Non-pigmented ciliary epithelial cell (primary cell): Measurements from ENCODE around the gene MSH2.
A peak's percentile ranks its signal among the peaks of the same experiment; 100 is the strongest.
"Not testable (repeated sequence)": the region's sequence is repeated elsewhere in the genome, so short reads cannot be mapped to it uniquely, and the experiment has no call there.

Source experiments
- DNase-seq: peaks from one replicate; pipeline ENCODE4 v3.0.0-alpha.2; 2010; ENCODE audit warnings: low read depth

Gene MSH2

GRCh38 chr2:47402805-47403608 lies at the start of gene MSH2:
Gene MSH2 (plus strand): TSS chr2:47403156. CDS start chr2:47403192, 36 bp downstream.
- DNase-seq = peak; percentile 47

DNA sequence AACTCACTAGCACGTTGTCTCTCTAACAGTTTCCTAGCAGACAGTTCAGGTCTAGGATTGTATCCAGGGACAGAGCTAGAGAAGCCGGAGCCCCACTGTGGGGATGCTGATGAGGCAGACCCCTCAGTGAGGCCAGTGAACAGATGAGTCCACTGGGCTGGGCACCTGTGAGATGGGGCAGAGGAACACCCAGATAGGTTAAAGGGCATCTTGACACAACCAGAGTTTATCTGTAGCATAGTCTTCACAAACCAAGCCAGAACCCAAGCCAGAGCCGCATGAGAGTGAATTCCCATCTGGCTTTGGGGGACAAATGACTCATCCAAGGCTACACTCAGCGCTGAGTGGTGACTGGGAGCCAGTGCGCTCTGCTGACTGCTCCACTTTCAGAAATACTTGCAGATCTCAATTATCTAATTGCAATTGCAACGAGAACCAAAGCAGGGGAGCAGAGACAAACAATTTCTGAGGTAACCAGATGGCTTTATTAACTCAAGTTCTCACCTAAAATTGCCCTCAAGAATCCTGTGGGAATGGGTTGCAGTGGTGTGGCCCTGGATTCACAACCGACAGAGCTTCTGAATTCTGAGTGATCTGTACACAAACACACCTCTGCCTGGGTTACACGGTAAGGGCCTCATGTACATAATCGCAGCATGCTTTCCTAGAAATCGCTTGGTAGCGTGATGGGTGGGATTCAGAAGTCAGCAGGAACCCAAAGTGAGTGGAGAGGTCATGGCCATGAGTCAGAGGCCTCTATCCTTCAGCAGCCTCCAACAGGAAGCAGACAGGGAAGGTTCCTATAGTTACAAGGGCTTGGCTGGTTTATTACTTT lies 48.7 kb upstream of the MSH2 start:
- DNase-seq = no peak

DNA sequence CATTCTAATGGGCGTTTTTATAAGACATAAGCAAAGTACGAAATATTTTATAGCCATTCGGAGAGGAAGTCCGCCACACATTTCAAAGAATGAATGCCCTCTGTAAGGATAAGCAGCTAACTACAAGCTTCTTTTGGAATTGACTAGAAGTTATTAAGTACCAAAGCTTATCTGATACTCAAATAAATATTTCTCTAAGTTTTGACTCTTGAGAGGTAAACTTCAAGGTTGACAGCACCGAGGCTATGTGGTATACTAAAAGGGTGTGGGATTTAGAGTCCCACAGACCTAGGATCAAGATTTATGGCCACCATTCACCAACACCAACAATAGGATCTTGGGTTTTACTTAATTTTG lies 48.1 kb upstream of the MSH2 start:
- no peak for DNase-seq

DNA sequence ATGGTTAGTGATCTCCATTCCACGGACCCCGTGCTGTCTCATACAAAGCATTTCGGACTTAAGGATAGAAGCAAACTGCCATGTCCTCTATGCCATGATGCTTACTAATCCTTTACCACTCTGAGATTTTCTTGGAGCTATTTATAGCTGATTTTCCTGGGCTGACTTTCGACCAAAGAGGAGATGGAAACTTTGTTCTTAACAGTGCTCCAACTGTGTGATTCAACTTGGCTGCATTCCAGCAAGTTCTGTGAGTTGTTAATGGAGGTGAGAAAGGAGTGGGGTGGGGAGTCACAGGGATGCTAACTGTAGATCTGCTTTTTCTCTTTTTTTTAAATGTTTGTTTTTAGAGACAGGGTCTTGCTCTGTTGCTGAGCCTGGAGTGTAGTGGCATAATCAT lies 45.5 kb upstream of the MSH2 start:
- DNase-seq = no peak

GRCh38 chr2:47359375-47359868 lies 43.5 kb upstream of the MSH2 start:
- no peak for DNase-seq

GRCh38 chr2:47360283-47360682 lies 42.7 kb upstream of the MSH2 start:
- no peak for DNase-seq

- no peak for DNase-seq
Measured at GRCh38 chr2:47360927-47361326, 42.0 kb upstream of the MSH2 start.

- DNase-seq = not testable (repeated sequence)
Measured at GRCh38 chr2:47361505-47362229, 41.3 kb upstream of the MSH2 start.

DNA sequence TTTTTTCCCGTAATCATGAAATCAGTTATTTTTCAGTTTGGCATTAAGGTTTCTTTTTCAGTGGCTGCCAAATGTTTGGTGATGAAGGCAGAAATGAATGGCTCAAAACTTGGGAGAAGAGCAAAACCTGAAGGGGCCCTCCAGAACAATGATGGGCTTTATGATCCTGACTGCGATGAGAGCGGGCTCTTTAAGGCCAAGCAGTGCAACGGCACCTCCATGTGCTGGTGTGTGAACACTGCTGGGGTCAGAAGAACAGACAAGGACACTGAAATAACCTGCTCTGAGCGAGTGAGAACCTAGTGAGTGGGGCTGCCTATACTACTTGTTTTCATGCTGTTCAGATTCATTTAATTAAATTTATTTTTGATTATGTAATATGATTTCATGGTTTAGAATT lies 29.2 kb upstream of the MSH2 start:
- no peak for DNase-seq

GRCh38 chr2:47375307-47375706 lies 27.6 kb upstream of the MSH2 start:
- no peak for DNase-seq

- no peak for DNase-seq
Measured at GRCh38 chr2:47379384-47379783, 23.6 kb upstream of the MSH2 start.

GRCh38 chr2:47381408-47381807 lies 21.5 kb upstream of the MSH2 start:
- no peak for DNase-seq

DNA sequence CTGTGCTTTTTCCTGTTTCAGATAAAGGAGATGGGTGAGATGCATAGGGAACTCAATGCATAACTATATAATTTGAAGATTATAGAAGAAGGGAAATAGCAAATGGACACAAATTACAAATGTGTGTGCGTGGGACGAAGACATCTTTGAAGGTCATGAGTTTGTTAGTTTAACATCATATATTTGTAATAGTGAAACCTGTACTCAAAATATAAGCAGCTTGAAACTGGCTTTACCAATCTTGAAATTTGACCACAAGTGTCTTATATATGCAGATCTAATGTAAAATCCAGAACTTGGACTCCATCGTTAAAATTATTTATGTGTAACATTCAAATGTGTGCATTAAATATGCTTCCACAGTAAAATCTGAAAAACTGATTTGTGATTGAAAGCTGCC lies 16.4 kb upstream of the MSH2 start:
- no peak for DNase-seq

- DNase-seq = no peak
Measured at GRCh38 chr2:47388888-47389287, 14.1 kb upstream of the MSH2 start.

- DNase-seq = no peak
Measured at GRCh38 chr2:47389692-47390091, 13.3 kb upstream of the MSH2 start.

- DNase-seq = no peak
Measured at GRCh38 chr2:47401789-47402554, 984 bp upstream of the MSH2 start.

- no peak for DNase-seq
Measured at GRCh38 chr2:47402555-47402804, 476 bp upstream of the MSH2 start.

- DNase-seq = no peak
Measured at GRCh38 chr2:47403609-47404193, 745 bp downstream of the MSH2 start.

GRCh38 chr2:47404356-47404755 lies 1.4 kb downstream of the MSH2 start:
- no peak for DNase-seq

- no peak for DNase-seq
Measured at GRCh38 chr2:47405757-47406156, 2.8 kb downstream of the MSH2 start.

DNA sequence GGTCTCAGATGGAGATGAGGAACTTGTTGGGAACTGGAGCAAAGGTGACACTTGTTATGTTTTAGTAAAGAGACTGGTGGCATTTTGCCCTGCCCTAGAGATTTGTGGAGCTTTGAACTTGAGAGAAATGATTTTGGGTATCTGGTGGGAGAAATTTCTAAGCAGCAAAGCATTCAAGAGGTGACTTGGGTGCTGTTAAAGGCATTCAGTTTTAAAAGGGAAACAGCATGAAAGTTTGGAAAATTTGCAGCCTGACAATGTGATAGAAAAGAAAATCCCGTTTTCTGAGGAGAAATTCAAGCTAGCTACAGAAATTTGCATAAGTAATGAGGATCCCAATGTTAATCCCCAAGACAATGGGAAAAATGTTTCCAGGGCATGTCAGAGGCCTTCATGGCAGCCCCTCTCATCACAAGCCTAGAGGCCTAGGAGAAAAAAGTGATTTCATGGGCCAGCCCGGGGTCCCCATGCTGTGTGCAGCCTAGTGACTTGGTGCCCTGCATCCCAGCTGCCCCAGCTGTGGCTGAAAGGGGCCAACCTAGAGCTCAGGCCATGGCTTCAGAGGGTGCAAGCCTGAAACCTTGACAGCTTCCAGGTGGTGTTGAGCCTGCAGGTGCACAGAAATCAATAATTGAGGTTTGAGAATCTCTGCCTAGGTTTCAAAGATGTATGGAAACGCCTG lies 3.8 kb downstream of the MSH2 start:
- DNase-seq = not testable (repeated sequence)
